Sciatic nerve (tissue), 2 donors: ENCODE measurements around the gene FIGN. TPM values are rescaled to one million over a fixed set of nuclear protein-coding genes. Genes with fewer than 3 reads are reported as not detected.
A peak's percentile ranks its signal among the peaks of the same experiment; 100 is the strongest.

Experiments used
- ATAC-seq: fragments of 200-7000 bp; cut with Tn5 transposase; one replicate; pipeline ENCODE4 v1.9.1; 2020; ENCODE audit warnings: mild to moderate bottlenecking, moderate library complexity
- DNase-seq: peaks from one replicate; pipeline ENCODE4 v3.0.0-alpha.2; 2020; ENCODE audit warnings: low spot score
- intact Hi-C: fragments of 100-400 bp; cut with DNase I; formaldehyde crosslinking; loops from one replicate; pipeline ENCODE4 v1.14.2; 2022
- total RNA-seq: library from RNA; stranded (reverse); fragmentation: NEBNext Ultra II Directional; extraction: Animal tissue kit (Norgen Biotek cat#: 25700); gene quantifications from one replicate; pipeline ENCODE4 v1.2.1, GENCODE V29; 2021
- donor health status: DM: no; HTN: no; CAD: no.
- donor health status: DM: no; HTN: no; CAD: no.

The FIGN gene
- total RNA-seq, 1 donor from 2014 or later, result 22.2 TPM

DNA sequence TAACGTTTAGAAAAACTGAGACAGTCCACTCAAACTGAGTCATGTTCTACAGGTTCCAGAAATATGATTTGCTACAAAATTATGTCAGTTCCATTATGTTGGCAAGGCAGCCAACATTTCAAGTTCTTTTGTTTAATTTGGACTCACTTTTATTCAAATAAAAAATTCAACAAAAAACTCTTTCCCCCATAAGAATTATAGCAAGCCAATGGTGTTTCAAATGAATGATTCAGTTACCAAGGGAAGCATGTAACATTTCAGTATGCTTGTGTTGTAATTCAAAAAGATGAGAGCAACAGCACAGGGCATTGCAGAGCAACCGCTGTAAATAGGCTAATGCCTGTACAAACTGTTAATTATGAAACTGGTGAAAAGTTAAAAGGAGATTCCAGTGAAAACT is 140.8 kb downstream of the FIGN start:
- ATAC-seq (peak; percentile 44), DNase-seq (no peak)
- intact Hi-C loops, result no loop called here

DNA sequence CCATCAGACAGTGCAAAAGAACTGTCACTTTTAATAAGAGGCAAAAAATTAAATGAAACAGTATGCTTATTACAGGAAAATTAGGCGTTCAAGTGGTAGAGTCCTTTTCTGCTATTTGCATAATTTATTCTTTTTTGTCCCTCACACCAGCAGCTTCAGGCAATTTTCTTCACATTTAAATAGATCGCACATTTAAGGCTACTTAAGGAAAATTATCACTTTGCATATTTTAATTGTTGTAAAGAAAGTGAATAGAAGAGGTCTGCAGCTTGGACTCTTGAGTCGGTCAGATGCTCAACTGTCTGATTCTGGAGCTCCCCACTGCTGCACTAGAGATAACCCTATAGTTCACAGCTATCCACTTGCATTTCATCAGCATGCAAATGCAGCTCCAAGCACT is 141.3 kb downstream of the FIGN start:
- no peak for DNase-seq
- no peak for ATAC-seq
- intact Hi-C loops, result no loop called here

DNA sequence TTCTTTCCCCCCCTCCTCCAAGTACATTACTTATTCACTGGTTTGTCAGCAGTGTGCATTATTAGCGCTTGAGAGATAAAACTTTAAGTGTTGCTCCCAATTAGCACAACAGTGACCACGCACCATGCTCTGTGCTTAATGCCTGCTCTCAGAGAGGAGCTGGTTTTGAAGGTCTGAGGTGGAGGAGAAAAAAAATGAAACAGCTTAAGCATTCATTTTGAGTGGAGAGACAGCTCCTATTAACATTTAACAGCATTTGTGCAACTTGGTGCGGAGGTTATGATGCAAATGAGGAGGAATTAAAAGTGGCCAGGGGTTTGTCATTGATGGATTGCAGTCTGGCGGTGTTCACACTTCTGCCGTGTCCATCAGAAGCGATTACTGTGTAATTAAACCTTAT is 141.8 kb downstream of the FIGN start:
- DNase-seq, result no peak
- intact Hi-C loops, result no loop called here
- no peak for ATAC-seq

DNA sequence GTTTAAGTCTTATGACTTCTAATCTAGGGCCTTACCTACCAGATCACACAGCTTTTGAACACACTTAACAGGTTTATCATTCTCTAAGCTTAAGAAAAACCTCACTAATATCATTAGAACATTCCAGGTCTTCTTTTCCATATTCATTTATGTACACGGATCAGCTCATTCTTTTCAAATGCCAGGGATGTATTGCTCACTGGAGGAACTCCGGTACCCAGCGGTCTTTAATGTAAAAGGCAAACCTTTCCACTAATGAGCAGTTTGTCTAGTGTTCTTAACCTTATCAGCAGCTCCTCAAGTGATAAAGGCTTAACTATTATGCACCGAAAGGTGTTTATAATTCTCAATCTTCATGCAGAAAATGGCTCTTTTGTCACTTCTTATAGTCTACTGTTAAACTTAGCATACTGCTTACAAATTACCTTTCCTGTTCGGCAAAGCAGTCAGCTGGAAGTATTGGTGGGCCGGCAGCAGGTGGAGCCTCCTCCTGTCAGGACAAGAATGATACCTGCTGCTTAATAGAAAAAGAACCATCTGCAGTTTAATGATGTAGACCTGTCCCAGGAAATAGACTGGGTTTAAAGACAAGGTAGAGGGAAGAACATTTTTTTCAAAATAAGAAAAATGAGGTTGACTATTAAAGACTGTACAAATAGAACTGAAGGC is 142.7 kb downstream of the FIGN start:
- intact Hi-C loops, result no loop called here
- DNase-seq (no peak), ATAC-seq (no peak)

DNA sequence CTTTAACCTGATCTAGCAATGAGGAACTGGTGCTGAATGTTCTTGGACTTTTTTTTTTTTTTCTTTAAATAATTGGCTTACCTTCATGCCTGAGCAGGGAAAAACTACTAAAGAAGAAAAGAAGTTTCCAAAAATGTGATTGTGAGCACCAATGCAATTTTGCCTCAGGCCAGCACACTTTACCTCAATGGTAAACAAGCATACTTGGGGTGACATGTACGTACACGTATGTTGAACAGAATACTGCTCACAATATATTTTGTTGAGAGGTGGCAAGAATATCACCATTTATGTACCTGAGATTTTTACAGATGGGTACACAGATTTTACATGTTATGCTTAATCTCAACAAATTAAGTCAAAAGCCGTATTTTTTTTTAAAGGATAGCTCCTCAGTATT is 144.3 kb downstream of the FIGN start:
- intact Hi-C loops, result no loop called here
- ATAC-seq (no peak), DNase-seq (no peak)

DNA sequence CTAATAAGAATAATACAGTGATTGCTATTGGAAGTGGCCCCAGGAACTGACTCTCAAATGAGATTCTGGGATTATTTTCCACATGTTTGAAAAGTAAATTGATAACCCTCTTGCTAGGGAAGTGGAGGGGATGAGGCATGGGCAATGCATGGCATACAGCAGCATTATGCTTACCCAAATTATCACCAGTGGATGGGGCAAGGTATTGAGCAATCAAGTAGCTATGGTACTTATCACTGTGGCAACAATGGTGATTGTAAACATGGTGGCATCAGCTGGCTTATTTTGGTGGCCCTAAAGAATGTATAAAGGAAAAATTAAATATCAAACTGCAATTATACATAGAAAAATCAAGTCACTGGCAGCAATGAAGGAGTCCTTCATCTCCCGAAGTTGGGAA is 155.1 kb downstream of the FIGN start:
- DNase-seq, result no peak
- intact Hi-C loops, result no loop called here
- no peak for ATAC-seq

DNA sequence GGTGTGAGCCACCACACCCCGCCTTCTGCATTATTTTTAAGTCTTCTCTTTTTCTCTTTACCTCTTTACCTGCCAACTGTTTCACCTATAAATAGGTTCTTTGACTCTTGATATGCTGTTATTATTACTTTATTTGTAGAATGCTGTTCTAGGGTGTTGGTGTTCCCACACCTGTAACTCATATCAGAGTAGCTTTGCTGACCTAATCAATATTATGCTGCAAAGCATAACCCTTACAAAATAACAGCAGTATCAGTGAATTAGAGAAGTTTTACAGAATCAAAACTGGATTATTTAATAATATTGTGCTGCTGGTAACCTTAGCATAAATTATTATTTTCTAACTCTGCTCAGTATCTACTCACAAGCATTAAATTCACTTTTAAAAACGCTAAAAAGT is 161.5 kb downstream of the FIGN start:
- ATAC-seq (no peak), DNase-seq (no peak)
- intact Hi-C loops, result no loop called here

DNA sequence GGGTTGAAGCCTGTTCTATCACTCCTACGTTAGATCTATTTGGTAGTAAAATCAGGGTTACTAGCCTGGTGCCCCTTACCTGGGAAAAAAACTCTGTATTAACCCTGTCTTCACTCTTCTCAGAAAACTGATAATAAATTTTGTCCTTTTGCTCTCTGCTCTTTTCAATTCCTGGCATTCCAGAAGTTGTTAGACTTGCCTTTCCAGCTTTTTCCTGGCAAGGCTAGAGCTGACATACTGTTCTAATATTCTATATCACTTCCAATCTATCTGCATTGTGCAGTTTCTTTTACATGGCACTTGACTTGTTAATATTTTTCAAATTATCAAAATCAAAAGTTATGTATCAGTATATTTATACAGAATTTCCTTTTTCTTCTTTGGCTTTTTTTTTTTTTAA is 162.2 kb downstream of the FIGN start:
- ATAC-seq (no peak), DNase-seq (no peak)
- intact Hi-C loops, result no loop called here

DNA sequence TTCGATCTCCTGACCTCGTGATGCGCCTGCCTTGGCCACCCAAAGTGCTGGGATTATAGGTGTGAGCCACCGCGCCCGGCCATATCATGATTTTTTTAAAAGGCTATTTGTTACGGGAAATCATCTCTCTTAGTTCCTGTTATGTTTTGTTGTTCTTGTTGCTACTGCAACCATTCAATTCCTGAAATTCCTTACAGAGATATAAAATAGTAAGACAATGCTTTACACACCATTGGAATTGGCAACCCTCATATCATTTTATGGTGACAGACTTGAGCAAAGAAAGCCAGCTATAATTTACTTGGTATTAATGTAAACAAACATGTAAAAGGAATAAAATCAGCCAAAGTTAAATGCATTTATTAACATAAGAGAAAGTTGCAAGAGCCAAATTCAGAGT is 163.0 kb downstream of the FIGN start:
- ATAC-seq (no peak), DNase-seq (no peak)
- intact Hi-C loops, result no loop called here

DNA sequence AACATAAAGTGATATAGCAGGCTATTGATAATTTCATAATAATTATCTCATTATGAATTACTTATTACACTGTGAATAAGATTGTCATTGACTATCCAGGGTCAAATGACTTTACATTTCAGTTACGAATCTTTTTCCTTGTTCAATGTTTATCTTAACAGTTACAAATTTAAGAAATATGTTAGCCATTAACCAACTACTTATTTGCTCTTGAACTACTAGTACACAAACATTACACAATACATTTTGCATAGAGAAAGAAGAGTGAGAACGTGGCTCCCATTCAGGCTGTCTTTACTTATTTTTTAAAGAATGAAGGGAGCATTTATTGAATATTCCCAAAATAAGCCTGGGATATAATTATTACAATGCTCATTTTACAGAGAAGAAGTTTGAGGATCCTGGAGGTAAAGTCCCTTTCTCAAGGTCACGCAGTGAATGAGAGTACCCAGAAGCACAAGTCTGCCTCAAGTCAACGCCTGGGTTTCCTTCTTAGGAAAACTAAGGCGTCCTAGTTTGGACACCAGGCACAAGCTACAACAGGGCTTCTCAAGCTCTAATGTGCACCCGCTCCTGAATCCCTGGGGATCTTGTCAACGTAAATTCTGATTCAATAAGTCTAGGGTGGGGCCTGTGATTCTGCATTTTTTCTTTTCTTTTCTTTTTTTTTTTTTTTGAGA is 164.2 kb downstream of the FIGN start:
- intact Hi-C loops, result no loop called here
- ATAC-seq (no peak), DNase-seq (no peak)

DNA sequence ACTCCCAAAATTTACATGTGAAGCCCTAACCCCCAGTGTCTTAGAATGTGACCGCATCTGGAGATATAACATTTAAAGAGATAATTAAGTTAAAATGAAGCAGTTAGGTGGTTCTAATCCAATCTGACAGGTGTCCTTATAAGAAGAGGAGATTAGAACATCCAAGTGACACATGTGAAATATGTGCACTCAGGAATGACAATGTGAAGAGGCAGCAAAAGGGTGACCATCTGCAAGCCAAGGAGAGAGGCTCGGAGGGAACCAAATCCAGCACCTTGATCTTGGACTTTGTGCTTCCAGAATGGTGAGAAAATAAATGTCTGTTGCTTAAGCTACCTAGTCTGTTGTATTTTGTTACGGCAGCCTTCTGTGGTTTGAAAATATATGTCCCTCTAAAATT is 165.4 kb downstream of the FIGN start:
- intact Hi-C loops, result no loop called here
- no peak for ATAC-seq
- DNase-seq, result no peak

DNA sequence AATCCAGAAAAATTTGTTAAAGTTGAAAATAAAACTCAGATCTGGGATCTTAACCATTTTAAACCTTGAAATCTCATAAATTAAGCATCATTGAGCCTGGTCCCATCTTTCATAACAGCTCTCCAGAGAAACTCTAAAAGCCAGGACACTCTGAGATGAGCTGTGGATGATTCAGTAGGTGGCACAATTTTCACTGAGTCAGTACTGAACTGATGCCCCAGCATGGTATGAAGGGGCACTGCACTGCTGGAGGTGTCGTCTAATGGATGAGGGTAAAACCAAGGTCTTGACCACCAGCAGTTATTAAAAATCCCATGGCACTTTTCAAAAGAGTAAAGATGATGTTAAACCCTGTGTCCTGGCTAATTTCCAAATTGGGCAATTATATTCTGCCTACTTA is 170.6 kb downstream of the FIGN start:
- no peak for DNase-seq
- no peak for ATAC-seq
- intact Hi-C loops, result no loop called here

DNA sequence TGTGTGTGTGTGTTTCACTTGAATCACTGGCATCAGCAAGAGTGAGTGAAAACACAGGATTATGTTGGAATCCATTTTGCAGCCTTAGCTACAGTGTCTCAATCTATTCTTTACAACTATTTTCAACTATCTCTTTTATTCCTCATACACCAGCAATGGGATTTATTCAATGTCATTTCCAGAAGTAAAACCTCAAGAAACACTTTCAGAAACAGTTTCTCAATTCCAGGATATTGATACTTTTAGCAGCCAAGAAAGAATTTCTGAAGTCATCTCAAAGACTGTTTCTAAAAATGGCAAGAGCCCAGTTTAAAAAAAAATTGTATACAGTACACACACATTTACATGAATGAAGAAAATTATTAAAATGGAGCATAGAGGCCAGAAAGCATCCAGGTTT is 171.6 kb downstream of the FIGN start:
- intact Hi-C loops, result no loop called here
- no peak for ATAC-seq
- DNase-seq, result no peak

DNA sequence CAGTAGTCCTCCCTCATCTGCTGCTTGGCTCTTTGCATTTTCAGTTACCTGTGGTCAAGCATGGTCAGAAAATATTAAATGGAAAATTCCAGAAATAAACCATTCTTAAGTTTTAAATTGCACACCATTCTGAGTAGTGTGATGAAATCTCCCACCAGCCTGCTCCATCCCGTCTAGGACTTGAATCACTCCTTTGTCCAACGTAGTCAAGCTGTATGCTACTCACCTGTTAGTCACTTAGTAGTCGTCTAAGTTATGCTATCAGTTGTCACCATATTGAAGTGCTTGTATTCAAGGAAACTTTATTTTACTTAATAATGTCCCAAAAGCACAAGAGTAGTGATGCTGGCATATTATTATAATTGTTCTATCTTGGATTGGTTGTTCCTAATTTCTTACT is 172.5 kb downstream of the FIGN start:
- DNase-seq, result no peak
- no peak for ATAC-seq
- intact Hi-C loops, result no loop called here

DNA sequence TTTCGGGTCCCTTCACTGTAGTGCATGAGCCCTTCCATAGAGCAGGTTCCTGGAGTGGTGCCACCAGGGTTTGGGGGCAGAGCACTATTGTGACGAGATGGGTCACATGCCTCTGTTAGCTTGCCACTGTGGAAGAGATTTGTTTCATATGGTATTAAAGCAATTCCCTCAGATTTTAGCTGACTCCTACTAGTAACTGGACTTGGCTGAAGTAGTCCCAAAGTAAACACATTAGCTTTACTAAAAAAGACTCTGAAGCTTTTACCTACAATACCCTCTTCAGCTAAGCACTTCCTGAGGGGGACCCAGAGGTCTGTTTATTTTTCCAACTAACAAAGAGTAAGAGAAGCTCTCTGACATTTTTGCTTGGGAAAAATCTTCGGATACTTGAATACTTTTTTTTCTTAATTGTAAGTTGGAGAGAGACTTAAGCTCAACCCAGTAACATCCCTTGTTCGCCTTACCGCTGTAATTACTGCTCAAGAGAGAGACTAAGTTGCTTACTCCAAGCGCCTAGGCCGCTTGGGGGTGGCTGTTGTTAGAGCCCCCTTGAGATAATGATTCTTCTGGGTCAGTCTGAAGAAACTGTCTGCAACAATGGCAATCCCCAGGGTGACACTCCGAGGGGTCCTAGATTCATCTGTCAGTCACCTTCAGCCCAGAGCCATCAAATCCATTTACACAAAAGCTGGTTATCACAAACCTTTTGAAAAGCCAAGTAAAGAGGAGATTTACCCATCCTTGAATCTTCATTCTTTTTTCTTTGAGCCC is 177.4 kb downstream of the FIGN start:
- intact Hi-C loops, result no loop called here
- ATAC-seq (peak; percentile 38), DNase-seq (no peak)

DNA sequence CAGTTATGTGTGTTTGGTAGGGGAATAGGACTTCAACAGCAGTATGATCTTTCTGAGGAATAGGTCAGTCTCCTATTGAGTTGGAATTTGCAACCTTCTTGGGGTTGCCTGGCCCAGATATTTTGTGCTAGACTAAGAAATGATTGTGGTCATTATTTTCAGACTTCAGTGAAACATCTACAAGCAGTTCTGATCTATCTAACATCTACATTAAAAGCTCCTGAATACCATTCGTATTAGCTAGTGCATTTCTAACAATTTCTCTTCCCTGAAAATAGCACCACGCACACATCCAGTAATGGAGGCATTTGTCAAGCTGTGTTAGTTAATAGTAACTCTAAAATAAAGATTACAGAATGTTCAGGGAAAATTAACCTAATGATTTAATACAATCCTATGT is 179.3 kb downstream of the FIGN start:
- intact Hi-C loops, result no loop called here
- no peak for ATAC-seq

DNA sequence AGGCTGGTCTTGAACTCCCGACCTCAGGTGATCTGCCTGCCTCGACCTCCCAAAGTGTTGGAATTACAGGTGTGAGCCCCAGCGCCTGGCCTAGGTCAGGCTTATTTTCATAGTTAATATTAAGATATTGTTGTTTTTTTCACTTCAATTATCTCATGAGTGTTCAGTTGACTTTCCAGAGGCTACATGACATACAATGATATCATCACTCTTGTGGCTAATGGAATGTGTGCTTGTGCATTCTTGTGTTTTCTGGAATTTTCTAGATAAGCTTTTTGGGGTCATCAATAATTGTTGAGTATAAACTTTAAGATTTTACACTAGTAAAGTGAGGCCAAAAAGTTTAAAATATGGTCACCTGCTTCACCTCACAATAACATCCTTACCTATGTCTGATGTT is 180.9 kb downstream of the FIGN start:
- DNase-seq, result no peak
- no peak for ATAC-seq
- intact Hi-C loops, result no loop called here

More for the DNA sequence above, 179.3 kb downstream of the FIGN start:
- DNase-seq, result no peak

DNA sequence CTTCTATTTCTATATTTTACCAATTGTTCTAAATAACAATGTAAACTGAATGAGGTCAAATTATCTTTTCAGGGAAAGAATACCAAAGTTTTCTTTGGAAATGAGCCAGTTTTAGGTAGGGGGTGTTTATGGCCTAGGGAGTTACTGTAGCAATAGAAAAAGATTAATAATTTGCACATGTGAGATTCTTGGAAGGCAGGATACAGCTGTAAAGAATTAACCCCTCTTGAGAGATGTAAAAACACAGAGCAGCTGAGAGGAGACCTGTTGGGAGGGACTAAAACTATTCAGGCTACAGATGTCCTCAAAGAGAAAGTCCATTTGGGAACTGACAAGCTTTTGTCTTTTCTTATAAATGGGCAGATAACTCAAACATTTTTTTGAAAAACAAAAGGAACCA is 182.2 kb downstream of the FIGN start:
- no peak for DNase-seq
- ATAC-seq, result no peak
- intact Hi-C loops, result no loop called here

DNA sequence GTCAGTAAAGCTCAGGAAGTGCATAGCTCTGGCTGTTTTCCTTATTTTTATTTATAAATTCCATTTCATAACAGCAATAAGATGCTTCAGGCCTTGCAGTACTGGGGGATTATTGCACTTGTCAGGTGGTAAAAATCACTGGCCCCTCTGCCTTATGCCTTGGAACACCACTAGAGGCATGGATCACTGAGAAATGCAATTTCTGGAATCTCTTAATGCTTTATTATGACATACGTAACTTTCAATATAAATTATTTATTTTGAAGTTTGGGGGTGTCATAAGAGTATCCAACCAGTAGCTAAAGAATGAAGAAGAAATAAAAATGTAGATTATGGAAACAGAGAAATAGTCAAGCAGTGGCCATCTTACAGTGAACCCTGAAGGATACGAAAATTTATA is 183.1 kb downstream of the FIGN start:
- intact Hi-C loops, result no loop called here
- DNase-seq (no peak), ATAC-seq (no peak)

DNA sequence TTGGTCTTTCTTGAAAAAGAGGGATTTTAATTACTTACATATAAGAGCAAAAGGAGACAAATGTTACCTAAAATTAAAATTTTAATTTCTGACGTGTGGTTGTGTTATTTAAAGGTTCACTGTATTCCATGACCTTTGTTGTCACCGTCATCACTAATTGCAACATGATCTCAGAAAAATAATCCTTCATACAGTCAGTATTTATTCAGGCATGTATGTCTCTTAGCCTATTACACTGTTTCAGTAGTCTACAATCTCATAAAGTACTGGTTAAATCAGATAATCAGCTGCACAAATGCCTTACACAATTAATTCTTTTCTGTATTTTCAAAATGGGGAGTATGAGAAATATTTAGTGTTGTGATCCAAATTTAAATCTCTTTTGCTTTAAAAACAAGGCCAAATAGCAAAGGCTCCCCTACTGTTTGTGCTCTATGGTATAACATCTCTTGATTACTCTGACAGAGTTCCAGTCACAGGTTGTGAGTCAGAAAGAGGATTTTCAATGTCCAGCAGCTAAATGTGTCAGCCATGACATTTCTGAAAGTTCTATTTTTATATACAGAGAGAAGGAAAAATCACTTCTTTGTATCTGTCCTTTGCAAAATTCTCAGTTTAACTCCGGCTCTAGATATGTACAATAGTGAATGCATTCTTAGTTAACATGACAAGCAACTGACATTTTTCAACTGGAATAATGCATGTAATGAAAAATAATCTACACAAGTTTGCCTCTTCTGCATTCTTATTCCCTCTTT is 184.0 kb downstream of the FIGN start:
- intact Hi-C loops, result no loop called here
- ATAC-seq, result no peak
- no peak for DNase-seq
